K562 (cell line): ENCODE data around the gene AHSG. TPM values are rescaled to one million over a fixed set of nuclear protein-coding genes. Genes with fewer than 3 reads are reported as not detected.

Experiments
- CBX5 ChIP-seq: IDR thresholded peaks from 2 replicates; pipeline ENCODE4 v1.6.1; 2014; ENCODE audit warnings: low read depth, borderline replicate concordance
- ETV6 ChIP-seq, 3 experiments: fragments of 150-350 bp in 1 of 3; sonication (generic) in 1 of 3; formaldehyde crosslinking in 1 of 3; IDR thresholded peaks; 2 replicates each; pipeline versions ENCODE4 v1.6.1 to v1.8.0; 2014 to 2022; ENCODE audit warnings: borderline replicate concordance in 2 of 3, low read depth in 2 of 3, antibody characterized with exemption in 1 of 3, low read length in 1 of 3, mild to moderate bottlenecking in 1 of 3, missing genetic modification reagents in 1 of 3
- FOSL1 ChIP-seq: fragments of 200-800 bp; sonication (Bioruptor generic); conservative IDR thresholded peaks from 2 replicates; pipeline ENCODE4 v1.6.1; 2016; ENCODE audit warnings: missing genetic modification characterization, missing compliant biosample characterization
- SREBF2 ChIP-seq: sonication (generic); formaldehyde crosslinking; IDR thresholded peaks from 2 replicates; pipeline ENCODE4 v1.4.0; 2020; ENCODE audit warnings: mild to moderate bottlenecking, missing genetic modification reagents
- XRCC3 ChIP-seq: fragments of 450-650 bp; IDR thresholded peaks from 2 replicates; pipeline ENCODE4 v1.6.1; 2017; ENCODE audit warnings: mild to moderate bottlenecking, moderate library complexity
- ZBTB1 ChIP-seq: sonication (generic); formaldehyde crosslinking; IDR thresholded peaks from 2 replicates; pipeline ENCODE4 v1.8.1; 2023; ENCODE audit warnings: missing genetic modification reagents, low read depth, mild to moderate bottlenecking, borderline replicate concordance
- ZMIZ1 ChIP-seq, 2 experiments: fragments of 150-350 bp in 1 of 2; IDR thresholded peaks; 2 replicates each; pipeline ENCODE4 v1.6.1; 2012 to 2016; ENCODE audit warnings: low read depth in 2 of 2, low read length in 2 of 2, mild to moderate bottlenecking in 1 of 2, moderate library complexity in 1 of 2
- ZNF184 ChIP-seq: sonication (generic); formaldehyde crosslinking; IDR thresholded peaks from 2 replicates; pipeline ENCODE4 v1.5.0; 2020; ENCODE audit warnings: missing genetic modification reagents
- ZNF318 ChIP-seq, 2 experiments: fragments of 450-650 bp; IDR thresholded peaks; 2 replicates each; pipeline ENCODE4 v1.6.1; 2016; ENCODE audit warnings: mild to moderate bottlenecking in 2 of 2, borderline replicate concordance in 1 of 2, low read depth in 1 of 2, moderate library complexity in 1 of 2
- polyA plus RNA-seq, 8 experiments: library from polyadenylated mRNA; depleted of rRNA in 4 of 8; stranded (reverse) in 5 of 8; unstranded in 3 of 8; fragments of >200 nt; fragmentation: Nextera tagmentation in 2 of 8; fragmentation: Illumina TruSeq in 1 of 8; extraction: Ambion mirVana in 2 of 8; extraction: Trizol in 1 of 8; gene quantifications; 2 replicates each; pipeline versions ENCODE4 v1.2.1 to v1.2.3, GENCODE V29; 2011 to 2014; ENCODE audit warnings: inconsistent platforms in 1 of 8, missing spikeins in 1 of 8
- total RNA-seq, 7 experiments: library from RNA; depleted of rRNA in 6 of 7; stranded (reverse); fragments of >200 nt in 6 of 7; fragmentation: Illumina TruSeq in 2 of 7; extraction: Trizol in 2 of 7; gene quantifications; 2 replicates each; pipeline versions ENCODE4 v1.2.1 to v1.2.3, GENCODE V29; 2011 to 2021; ENCODE audit warnings: low replicate concordance in 1 of 7

Gene AHSG
- total and polyA plus RNA-seq, 9 of the 15 experiments (the other 6 are each of a cell fraction or from before 2014, with no cell fraction given), result 0.69 TPM; not detected in 8

GRCh38 chr3:186566772-186567071 is 46.1 kb upstream of the AHSG start (continued):
- TF ChIP-seq ZNF318 (IDR thresholded peaks at IDR 0.05; ENCODE audit: borderline replicate concordance in 1 of 2, low read depth in 1 of 2) (no peak), CBX5 (no peak), ETV6 (IDR thresholded peaks at IDR 0.05; ENCODE audit: borderline replicate concordance in 1 of 2, low read depth in 2 of 2, low read length in 1 of 2) (no peak), ETV6 (CRISPR knock-in tag; IDR thresholded peaks at IDR 0.05; ENCODE audit: borderline replicate concordance) (0 out of 2 replicates have a peak, but pooled peaks have one; percentile 73), ZMIZ1 (IDR thresholded peaks at IDR 0.05; ENCODE audit: low read depth in 2 of 2, low read length in 2 of 2) (no peak), FOSL1 (tag) (0 out of 2 replicates have a peak, but pooled peaks have one; percentile 11), SREBF2 (CRISPR knock-in tag) (no peak), ZNF184 (CRISPR knock-in tag) (no peak), XRCC3 (no peak), ZBTB1 (CRISPR knock-in tag) (0 out of 2 replicates have a peak, but pooled peaks have one; percentile 33)
- TF ChIP-seq, all 486 proteins: peak for 7
